Effector CD8-positive, alpha-beta T cell (primary cell): Measurements from ENCODE around the gene ERC1.

Experiments
- DNase-seq: peaks from one replicate; lab custom pipeline; 2025; lab: John Stamatoyannopoulos, UW

The ERC1 gene

DNA sequence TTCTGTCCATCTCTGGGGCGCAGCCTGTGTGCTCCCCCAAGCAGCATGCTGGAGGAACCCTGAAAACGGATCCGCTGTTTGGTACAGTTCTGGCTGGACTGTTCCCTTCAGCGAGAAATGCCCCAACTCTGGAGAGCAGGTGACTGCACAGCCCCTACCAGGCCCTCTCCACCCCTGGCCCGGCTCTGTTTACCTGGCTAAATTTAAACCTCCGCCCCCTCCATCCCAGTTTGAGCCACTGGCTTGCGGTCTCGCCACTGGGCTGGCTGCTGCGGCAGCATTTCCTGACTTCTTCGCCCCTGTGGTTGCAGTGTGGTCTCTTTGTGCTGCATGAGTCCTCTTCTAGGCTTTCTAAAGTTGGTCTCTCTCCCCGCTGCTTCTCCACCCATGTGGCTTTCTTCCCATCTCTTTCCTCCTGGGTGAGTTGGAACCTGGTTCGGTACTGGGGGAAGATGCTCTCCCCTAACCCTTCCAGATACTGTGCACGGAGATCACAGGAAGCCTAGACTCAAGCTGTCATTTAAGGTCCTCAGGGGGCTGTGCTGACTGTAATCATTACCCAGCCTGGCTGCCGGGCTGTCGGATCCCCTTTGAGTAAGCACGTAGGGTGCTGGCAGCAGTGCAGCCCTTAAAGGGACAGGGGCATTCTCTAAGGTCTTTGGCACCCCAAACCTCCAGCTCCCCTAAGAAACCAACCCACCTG, 542.7 kb downstream of the ERC1 start:
- DNase-seq, result no peak

GRCh38 chr12:1534748-1535147, 543.7 kb downstream of the ERC1 start:
- no peak for DNase-seq

- no peak for DNase-seq
Observed at GRCh38 chr12:1536817-1537216, 545.8 kb downstream of the ERC1 start.

- DNase-seq, result no peak
Observed at GRCh38 chr12:1539135-1539534, 548.1 kb downstream of the ERC1 start.

DNA sequence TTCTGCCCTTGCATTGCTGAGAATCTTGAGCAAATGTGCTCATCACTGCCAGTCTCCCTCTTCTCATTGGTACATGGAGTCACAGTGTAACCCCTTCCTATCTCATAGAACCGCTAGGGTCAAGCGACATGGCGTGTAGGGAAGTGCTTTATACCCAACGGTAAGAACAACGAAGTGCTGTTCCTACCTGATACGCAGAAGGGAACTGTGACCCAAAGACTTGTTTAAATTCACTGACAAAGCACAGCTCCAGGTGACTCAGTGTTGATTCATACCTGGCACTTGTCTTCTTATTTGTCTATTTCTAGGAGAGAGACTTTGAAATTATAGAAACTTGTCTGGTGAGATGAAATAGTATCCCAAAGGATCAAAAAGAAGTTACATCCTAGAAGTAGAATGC, 549.7 kb downstream of the ERC1 start:
- no peak for DNase-seq

- DNase-seq, result no peak
Observed at GRCh38 chr12:1542599-1542998, 551.6 kb downstream of the ERC1 start.

- DNase-seq, result no peak
Observed at GRCh38 chr12:1544996-1545700, 554.1 kb downstream of the ERC1 start.
